ENCODE data around the gene P4HB. TPM values are rescaled to one million over a fixed set of nuclear protein-coding genes. Genes with fewer than 3 reads are reported as not detected.

Gene P4HB
- total RNA-seq, 3 donors from 2014 or later = 374 to 475 (median 466) TPM

GRCh38 chr17:81813861-81814683 is 46.3 kb downstream of the P4HB start:
- TF ChIP-seq CTCF (IDR thresholded peaks at IDR 0.05) (no peak), POLR2A (IDR thresholded peaks at IDR 0.05) (no peak), POLR2AphosphoS5 (IDR thresholded peaks at IDR 0.05) (no peak)
- no peaks in the 10 kb centered on the region for H3K36me3 ChIP-seq
- intact Hi-C loops (cut with DNase I; ENCODE audit: low total_unique reads) = no loop called here
- DNase-seq (ENCODE audit: low spot score in 2 of 2) = no peak
- no peaks in the 10 kb centered on the region for H3K4me1 ChIP-seq
- H3K9me3 ChIP-seq = no peaks in the 10 kb centered on the region
- H3K4me3 ChIP-seq = no peak overlapping the region
- peaks cover 0 to 36% of the 10 kb centered on the region in 2 donors for H3K27me3 ChIP-seq
- no peak overlapping the region for H3K27ac ChIP-seq

GRCh38 chr17:81813371-81813684 is 47.0 kb downstream of the P4HB start:
- Histone ChIP-seq H3K27ac (no peak overlapping the region), H3K36me3 (no peaks in the 10 kb centered on the region), H3K27me3 (peaks cover 0 to 36% of the 10 kb centered on the region in 2 donors), H3K4me1 (no peaks in the 10 kb centered on the region), H3K4me3 (no peak overlapping the region), H3K9me3 (no peaks in the 10 kb centered on the region)
- DNase-seq (ENCODE audit: low spot score in 2 of 2) = no peak
- intact Hi-C loops (cut with DNase I; ENCODE audit: low total_unique reads) = no loop called here
- TF ChIP-seq CTCF (IDR thresholded peaks at IDR 0.05) (no peak), POLR2A (IDR thresholded peaks at IDR 0.05) (no peak), POLR2AphosphoS5 (IDR thresholded peaks at IDR 0.05) (no peak)

- H3K27me3 ChIP-seq = peaks cover 0 to 40% of the 10 kb centered on the region in 2 donors
- intact Hi-C loops (cut with DNase I; ENCODE audit: low total_unique reads) = no loop called here
These were observed 47.6 kb downstream of the P4HB start for GRCh38 chr17:81812571-81813370.

GRCh38 chr17:81811705-81812570 is 48.4 kb downstream of the P4HB start:
- no peaks in the 10 kb centered on the region for H3K9me3 ChIP-seq
- no peak overlapping the region for H3K4me3 ChIP-seq
- intact Hi-C loops (cut with DNase I; ENCODE audit: low total_unique reads) = no loop called here
- H3K27ac ChIP-seq = no peak overlapping the region
- H3K4me1 ChIP-seq = no peaks in the 10 kb centered on the region
- H3K27me3 ChIP-seq = peaks cover 0 to 48% of the 10 kb centered on the region in 2 donors
- no peak for DNase-seq (ENCODE audit: low spot score in 2 of 2)
- H3K36me3 ChIP-seq = no peaks in the 10 kb centered on the region
- TF ChIP-seq CTCF (IDR thresholded peaks at IDR 0.05) = no peak

More at GRCh38 chr17:81812571-81813370, 47.6 kb downstream of the P4HB start:
- Histone ChIP-seq H3K9me3 (no peaks in the 10 kb centered on the region), H3K4me3 (no peak overlapping the region), H3K27ac (no peak overlapping the region), H3K36me3 (no peaks in the 10 kb centered on the region), H3K4me1 (no peaks in the 10 kb centered on the region)
- no peak for TF ChIP-seq POLR2A (IDR thresholded peaks at IDR 0.05)
- no peak for TF ChIP-seq CTCF (IDR thresholded peaks at IDR 0.05)
- TF ChIP-seq POLR2AphosphoS5 (IDR thresholded peaks at IDR 0.05) = no peak
- no peak for DNase-seq (ENCODE audit: low spot score in 2 of 2)

Data from breast epithelium (tissue), 4 donors.